ENCODE measurements around the gene CEP55.
"Not testable (repeated sequence)": the region's sequence is repeated elsewhere in the genome, so short reads cannot be mapped to it uniquely, and the experiment has no call there.

CEP55 gene

DNA sequence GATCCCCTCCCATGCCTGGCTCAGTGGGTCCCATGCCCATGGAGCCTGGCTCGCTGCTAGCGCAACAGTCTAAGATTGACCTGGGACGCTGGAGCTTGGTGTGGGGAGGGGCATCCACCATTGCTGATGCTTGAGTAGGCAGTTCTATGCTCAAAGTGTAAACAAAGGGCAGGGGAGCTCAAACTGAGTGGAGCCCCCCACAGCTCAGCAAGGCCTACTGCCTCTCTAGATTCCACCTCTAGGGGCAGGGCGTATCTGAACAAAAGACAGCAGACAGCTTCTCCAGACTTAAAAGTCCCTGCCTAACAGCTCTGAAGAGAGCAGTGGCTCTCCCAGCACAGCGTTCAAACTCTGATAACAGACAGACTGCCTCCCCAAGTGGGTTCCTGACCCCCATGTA lies 38.9 kb downstream of the CEP55 start:
- TF ChIP-seq OSR1 (CRISPR knock-in tag; IDR thresholded peaks at IDR 0.05), result no peak
- TF ChIP-seq TOX (CRISPR knock-in tag; IDR thresholded peaks at IDR 0.05; ENCODE audit: borderline replicate concordance), result no peak
- TF ChIP-seq, protein P1, sequence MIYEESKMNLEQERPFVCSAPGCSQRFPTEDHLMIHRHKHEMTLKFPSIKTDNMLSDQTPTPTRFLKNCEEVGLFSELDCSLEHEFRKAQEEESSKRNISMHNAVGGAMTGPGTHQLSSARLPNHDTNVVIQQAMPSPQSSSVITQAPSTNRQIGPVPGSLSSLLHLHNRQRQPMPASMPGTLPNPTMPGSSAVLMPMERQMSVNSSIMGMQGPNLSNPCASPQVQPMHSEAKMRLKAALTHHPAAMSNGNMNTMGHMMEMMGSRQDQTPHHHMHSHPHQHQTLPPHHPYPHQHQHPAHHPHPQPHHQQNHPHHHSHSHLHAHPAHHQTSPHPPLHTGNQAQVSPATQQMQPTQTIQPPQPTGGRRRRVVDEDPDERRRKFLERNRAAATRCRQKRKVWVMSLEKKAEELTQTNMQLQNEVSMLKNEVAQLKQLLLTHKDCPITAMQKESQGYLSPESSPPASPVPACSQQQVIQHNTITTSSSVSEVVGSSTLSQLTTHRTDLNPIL (CRISPR knock-in tag; IDR thresholded peaks at IDR 0.05; ENCODE audit: low read depth), result no peak
- no peak for TF ChIP-seq ZNF70 (CRISPR knock-in tag; IDR thresholded peaks at IDR 0.05)
- TF ChIP-seq ESRRG (CRISPR knock-in tag; IDR thresholded peaks at IDR 0.05), result no peak
- no peak for TF ChIP-seq PPARA (CRISPR knock-in tag; IDR thresholded peaks at IDR 0.05; ENCODE audit: borderline replicate concordance)
- TF ChIP-seq ZNF565 (CRISPR knock-in tag; conservative IDR thresholded peaks at IDR 0.05; ENCODE audit: low read depth), result no peak
- TF ChIP-seq, protein P2, sequence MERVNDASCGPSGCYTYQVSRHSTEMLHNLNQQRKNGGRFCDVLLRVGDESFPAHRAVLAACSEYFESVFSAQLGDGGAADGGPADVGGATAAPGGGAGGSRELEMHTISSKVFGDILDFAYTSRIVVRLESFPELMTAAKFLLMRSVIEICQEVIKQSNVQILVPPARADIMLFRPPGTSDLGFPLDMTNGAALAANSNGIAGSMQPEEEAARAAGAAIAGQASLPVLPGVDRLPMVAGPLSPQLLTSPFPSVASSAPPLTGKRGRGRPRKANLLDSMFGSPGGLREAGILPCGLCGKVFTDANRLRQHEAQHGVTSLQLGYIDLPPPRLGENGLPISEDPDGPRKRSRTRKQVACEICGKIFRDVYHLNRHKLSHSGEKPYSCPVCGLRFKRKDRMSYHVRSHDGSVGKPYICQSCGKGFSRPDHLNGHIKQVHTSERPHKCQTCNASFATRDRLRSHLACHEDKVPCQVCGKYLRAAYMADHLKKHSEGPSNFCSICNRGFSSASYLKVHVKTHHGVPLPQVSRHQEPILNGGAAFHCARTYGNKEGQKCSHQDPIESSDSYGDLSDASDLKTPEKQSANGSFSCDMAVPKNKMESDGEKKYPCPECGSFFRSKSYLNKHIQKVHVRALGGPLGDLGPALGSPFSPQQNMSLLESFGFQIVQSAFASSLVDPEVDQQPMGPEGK (CRISPR knock-in tag; IDR thresholded peaks at IDR 0.05; ENCODE audit: borderline replicate concordance), result no peak
- TF ChIP-seq ARNTL (CRISPR knock-in tag; IDR thresholded peaks at IDR 0.05; ENCODE audit: borderline replicate concordance, low read depth), result no peak
- no peak for TF ChIP-seq ZNF8 (CRISPR knock-in tag; IDR thresholded peaks at IDR 0.05)
- no peak for TF ChIP-seq CSDC2 (CRISPR knock-in tag; IDR thresholded peaks at IDR 0.05)
- TF ChIP-seq, protein P3, sequence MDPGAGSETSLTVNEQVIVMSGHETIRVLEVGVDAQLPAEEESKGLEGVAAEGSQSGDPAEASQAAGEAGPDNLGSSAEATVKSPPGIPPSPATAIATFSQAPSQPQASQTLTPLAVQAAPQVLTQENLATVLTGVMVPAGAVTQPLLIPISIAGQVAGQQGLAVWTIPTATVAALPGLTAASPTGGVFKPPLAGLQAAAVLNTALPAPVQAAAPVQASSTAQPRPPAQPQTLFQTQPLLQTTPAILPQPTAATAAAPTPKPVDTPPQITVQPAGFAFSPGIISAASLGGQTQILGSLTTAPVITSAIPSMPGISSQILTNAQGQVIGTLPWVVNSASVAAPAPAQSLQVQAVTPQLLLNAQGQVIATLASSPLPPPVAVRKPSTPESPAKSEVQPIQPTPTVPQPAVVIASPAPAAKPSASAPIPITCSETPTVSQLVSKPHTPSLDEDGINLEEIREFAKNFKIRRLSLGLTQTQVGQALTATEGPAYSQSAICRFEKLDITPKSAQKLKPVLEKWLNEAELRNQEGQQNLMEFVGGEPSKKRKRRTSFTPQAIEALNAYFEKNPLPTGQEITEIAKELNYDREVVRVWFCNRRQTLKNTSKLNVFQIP (CRISPR knock-in tag; IDR thresholded peaks at IDR 0.05; ENCODE audit: borderline replicate concordance, low read depth), result no peak
- TF ChIP-seq ZC3H10 (CRISPR knock-in tag; IDR thresholded peaks at IDR 0.05), result no peak
- no peak for TF ChIP-seq TCF4 (CRISPR knock-in tag; IDR thresholded peaks at IDR 0.05; ENCODE audit: borderline replicate concordance)
- TF ChIP-seq BACH2 (CRISPR knock-in tag; IDR thresholded peaks at IDR 0.05; ENCODE audit: borderline replicate concordance), result no peak
- no peak for TF ChIP-seq ZFP30 (CRISPR knock-in tag; IDR thresholded peaks at IDR 0.05)
- TF ChIP-seq ISL1 (CRISPR knock-in tag; IDR thresholded peaks at IDR 0.05), result no peak
- no peak for ATAC-seq

DNA sequence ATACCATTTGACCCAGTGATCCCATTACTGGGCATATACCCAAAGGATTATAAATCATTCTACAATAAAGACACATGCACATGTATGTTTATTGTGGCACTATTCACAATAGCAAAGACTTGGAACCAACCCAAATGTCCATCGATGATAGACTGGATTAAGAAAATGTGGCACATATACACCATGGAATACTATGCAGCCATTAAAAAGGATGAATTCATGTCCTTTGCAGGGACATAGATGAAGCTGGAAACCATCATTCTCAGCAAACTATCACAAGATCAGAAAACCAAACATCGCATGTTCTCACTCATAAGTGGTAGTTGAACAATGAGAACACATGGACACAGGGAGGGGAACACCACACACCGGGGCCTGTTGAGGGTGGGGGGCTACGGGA lies 44.5 kb downstream of the CEP55 start:
- not testable (repeated sequence) for ATAC-seq

- ATAC-seq, result peak; percentile 99
- no peak for TF ChIP-seq TCF4 (CRISPR knock-in tag; IDR thresholded peaks at IDR 0.05; ENCODE audit: borderline replicate concordance)
- TF ChIP-seq ZFP30 (CRISPR knock-in tag; IDR thresholded peaks at IDR 0.05), result no peak
- TF ChIP-seq, protein P2 (CRISPR knock-in tag; IDR thresholded peaks at IDR 0.05; ENCODE audit: borderline replicate concordance), result 0 out of 2 replicates have a peak, but pooled peaks have one; percentile 33
- TF ChIP-seq, protein P3 (CRISPR knock-in tag; IDR thresholded peaks at IDR 0.05; ENCODE audit: borderline replicate concordance, low read depth), result no peak
- no peak for TF ChIP-seq RARB (CRISPR knock-in tag; IDR thresholded peaks at IDR 0.05)
- no peak for TF ChIP-seq ESRRG (CRISPR knock-in tag; IDR thresholded peaks at IDR 0.05)
- no peak for TF ChIP-seq OSR1 (CRISPR knock-in tag; IDR thresholded peaks at IDR 0.05)
Observed at GRCh38 chr10:93541402-93542357, 45.3 kb downstream of the CEP55 start.

Measured in SK-N-SH treated with all-trans-retinoic acid at 6 μM for 48 hours (cell line).